Fibroblast of skin of abdomen (primary cell): ENCODE results near the gene MICA.
"Not testable (repeated sequence)": the region's sequence is repeated elsewhere in the genome, so short reads cannot be mapped to it uniquely, and the experiment has no call there.

ENCODE experiments used
- DNase-seq: peaks from one replicate; pipeline ENCODE4 v3.0.0-alpha.2; 2013

MICA gene

DNA sequence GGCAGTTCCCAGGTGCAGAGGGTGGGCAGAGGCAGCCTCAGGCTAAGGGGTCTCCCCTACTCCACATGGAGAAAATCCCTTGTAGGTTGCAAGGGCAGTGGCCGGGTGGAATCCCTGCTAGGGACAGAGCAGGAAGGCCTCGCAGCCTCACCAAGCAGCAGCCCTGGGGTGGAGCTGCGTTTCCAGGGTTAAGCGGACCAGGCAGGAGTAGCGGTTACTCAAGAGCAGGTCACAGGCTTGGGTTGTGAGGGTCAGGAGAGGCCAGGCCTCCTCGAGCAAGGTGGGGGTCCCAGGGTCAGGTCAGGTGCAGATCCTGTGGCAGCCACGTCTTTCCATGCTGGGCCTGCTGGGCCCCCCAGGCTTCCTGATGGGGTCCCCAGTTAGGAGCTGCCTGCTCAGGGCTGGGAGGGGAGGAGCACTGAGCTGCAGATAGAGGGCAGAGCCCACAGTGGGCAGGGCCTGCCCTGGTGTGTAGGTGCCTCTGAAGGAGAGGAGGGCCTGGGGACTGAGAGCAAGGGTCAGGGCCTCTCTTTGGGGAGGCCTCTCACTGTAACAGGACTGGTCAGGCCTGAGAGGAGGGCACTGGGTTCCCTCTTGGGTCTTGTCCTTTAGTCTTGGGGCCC, 10.9 kb downstream of the MICA start:
- not testable (repeated sequence) for DNase-seq

DNA sequence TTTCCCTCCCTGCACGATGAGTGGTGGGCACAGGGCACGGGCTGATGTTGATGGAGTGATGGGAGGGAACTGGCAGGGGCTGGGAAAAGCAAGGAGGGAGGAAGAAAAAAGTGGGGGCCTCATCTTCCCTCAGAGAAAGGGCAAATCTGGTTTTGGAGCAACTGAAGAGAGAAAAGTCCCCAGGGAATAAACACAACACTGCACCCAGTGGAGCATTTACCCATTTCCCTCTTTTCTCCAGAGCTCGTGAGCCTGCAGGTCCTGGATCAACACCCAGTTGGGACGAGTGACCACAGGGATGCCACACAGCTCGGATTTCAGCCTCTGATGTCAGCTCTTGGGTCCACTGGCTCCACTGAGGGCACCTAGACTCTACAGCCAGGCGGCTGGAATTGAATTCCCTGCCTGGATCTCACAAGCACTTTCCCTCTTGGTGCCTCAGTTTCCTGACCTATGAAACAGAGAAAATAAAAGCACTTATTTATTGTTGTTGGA, 11.4 kb downstream of the MICA start:
- DNase-seq: no peak

- no peak for DNase-seq
Measured at GRCh38 chr6:31416394-31417014, 13.1 kb downstream of the MICA start.

DNA sequence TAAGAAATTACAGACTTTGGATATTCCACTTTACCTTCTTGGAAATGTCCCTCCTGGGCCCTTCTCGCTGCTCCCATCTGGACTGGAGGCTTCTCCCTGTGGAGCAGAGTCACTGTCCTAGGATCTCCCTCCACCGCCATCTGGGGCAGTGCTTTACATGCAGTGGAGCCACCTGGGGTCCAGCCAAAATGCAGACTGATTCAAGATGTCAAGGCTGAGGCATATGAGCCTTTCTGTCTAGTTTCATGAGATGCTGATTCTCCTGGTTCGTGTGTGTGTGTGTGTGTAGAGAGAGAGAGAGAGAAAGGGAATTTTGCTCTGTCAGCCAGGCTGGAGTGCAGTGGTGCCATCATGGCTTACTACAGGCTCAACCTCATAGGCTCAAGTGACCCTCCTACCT, 14.9 kb downstream of the MICA start:
- no peak for DNase-seq

- no peak for DNase-seq
Measured at GRCh38 chr6:31419842-31420241, 16.4 kb downstream of the MICA start.

- no peak for DNase-seq
Measured at GRCh38 chr6:31420546-31420945, 17.2 kb downstream of the MICA start.

- DNase-seq: no peak
Measured at GRCh38 chr6:31422587-31422986, 19.2 kb downstream of the MICA start.

DNA sequence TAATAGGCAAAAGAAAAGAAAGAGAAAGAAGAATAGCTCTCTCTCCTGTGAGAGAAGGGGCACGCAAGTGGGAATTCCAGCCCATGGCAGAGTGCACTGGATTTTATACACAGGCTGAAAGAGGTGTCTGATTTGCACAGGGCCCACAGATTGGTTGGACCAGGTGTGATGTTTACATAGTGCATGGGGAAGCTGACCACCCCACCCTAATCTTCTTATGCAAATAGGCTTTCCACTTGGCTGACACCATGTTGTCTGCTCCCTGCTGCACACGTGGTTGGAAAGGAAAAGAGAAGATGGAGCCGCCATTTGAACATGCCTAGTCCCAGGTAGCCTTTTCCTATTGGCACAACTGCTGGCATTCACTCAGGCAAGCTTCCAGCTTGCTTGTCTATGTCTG, 20.2 kb downstream of the MICA start:
- DNase-seq: no peak

DNA sequence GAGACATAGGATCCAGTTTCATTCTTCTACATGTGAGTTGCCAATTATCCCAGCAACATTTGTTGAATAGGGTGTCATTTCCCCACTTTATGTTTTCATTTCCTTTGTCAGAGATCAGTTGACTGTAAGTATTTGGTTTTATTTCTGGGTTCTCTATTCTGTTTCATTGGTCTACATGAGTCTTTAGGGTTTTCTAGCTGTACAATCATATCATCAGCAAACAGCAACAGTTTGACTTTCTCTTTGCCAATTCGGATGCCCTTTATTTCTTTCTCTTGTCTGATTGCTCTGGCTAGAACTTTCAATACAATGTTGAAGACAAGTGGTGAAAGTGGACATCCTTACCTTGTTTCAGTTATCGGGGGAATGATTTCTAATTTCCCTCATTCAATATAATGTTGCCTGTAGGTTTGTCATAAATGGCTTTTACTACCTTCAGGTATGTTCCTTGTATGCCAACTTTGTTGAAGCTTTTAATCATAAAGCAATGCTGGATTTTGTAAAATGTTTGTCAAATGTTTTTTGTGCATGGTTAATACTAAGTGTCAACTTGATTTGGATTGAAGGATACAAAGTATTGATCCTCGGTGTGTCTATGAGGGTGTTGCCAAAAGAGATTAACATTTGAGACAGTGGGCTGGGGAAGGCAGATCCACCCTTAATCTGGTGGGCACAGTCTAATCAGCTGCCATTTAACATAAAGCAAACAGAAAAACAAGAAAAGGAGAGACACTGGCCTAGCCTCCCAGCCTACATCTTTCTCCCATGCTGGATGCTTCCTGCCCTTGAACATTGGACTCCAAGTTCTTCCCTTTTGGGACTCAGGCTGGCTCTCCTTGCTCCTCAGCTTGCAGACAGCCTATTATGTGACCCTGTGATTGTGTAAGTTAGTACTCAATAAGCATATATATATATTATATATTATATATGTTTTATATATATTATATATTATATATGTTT, 23.3 kb downstream of the MICA start:
- DNase-seq: no peak

GRCh38 chr6:31430449-31430848, 27.1 kb downstream of the MICA start:
- no peak for DNase-seq

DNA sequence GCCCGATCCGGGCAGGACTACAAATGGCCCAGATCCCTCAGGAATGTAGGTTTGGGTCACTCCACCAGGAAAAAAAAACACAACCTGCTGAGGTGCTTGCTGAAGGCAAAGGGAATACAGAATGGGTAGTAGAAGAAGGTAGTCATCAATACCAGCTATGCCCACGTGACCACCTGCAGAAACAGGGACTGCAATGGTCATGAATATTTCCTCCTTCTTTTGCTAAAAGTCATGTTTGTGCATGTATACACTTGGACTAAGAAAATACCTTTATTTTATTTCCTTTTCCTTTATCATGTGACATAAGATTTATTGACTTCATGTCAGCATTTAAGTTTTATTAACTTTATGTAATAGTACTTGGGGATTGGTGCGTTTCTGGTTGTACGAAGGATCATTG, 31.7 kb downstream of the MICA start:
- DNase-seq: not testable (repeated sequence)

GRCh38 chr6:31438222-31438621, 34.8 kb downstream of the MICA start:
- no peak for DNase-seq

GRCh38 chr6:31438677-31439076, 35.3 kb downstream of the MICA start:
- DNase-seq: no peak

DNA sequence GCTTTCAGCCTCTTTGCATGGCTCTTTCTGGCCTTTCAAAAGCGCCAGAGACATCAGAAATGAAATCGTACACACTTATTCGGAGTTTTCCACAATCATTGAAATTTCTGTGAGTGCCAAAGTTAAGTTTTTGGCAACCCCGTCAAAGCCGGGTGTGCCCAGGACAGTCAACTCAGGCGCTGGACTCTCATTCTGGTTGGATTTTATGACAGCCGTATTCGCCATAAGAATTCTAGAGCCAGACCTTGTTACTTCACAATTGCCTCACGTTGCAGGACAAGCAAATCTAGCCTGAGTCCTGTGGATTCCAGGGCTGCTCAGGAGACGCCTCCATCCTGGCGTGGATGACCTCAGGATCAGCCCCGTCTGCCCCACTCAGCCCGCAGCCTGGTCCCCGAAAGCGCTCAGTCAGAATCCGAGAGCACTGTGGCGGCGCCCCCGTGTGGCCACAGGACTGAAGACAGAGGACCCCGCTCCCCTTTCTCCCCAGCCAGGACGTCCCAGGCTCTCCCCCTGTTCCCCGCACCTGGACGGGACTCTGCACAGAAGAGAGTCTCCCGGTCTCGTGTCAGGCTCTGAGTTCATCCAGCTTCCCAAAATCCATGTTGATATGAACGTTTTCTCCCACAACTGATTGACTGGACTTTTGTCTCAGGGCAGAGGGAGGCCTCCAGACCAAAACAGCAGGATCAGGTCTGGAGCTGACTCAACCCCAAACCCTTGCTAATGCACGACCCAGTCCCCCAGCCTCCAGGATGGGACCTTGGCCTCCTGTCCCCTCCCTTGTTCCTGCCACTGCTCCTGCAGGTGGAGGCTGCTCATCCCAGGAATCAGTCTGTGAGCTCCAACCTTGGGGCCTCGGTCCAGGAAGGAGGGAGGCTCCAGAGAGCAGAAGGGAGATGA, 38.2 kb downstream of the MICA start:
- DNase-seq: peak; percentile 59

- DNase-seq: peak; percentile 37
Measured at GRCh38 chr6:31446481-31446880, 43.1 kb downstream of the MICA start.

GRCh38 chr6:31446999-31447789, 43.8 kb downstream of the MICA start:
- not testable (repeated sequence) for DNase-seq

DNA sequence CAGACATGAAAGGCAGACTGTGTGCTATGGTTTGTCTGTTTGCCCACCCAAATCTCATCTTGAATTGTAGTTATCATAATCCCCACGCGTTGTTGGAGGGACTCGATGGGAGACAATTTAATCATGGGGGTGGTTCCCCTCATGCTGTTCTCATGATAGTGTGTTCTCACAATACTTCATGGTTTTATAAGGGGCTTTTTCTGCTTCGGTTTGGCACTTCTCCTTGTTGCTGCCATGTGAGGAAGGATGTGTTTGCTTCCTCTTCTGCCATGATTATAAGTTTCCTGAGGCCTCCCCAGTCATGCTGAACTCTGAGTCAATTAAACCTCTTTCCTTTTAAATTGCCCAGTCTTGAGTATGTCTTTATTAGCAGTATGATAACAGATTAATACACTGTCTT, 47.4 kb downstream of the MICA start:
- DNase-seq: no peak

DNA sequence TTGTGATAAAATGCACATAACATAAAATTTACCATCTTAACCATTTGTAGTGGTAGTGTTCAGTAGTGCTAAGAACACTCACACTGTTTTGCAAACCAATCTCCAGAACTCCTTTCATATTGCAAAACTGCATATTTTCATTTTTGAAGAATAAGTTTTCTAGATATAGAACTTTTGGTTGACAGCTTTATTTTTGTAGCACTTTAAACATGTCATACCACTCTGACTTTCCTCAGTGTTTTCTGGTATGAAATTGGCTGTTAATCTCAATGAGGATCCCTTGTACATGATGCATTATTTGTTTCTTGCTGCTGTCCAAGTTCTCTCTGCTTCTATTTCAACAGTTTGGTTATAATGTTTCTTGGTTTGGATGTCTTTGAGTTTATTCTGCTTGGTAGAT, 49.5 kb downstream of the MICA start:
- DNase-seq: no peak

DNA sequence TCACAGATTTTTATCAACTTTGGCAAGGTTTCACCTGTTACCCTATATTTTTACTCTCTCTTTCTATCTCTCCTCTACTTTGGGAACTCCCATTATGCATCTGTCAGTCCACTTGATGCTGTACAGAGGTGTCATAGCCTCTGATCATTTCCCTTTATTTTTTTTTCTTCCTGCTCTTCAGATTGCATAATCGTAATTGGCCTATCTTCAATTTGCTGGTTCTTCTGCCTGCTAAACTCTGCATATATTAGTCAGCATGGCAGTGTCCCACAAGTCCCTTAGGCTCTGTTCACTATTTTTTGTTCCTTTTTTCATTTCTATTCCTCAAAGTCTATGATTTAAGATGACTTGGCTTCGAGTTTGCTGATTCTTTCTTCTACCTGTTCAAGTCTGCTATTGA, 49.9 kb downstream of the MICA start:
- no peak for DNase-seq

DNA sequence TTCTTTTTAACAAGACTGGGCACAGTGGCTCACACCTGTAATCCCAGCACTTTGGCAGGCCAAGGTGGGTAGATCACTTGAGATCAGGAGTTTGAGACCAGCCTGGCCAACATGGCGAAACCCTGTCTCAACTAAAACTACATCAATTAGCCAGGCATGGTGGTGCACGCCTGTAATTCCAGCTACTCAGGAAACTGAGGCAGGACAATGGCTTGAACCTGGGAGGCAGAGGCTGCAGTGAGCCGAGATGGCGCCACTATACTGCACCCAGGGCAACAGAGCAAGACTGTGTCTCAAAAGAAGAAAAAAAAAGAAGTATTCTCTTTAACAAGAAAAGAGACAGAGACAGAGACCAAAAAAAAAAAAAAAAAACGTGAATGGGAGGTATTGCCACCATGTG, 56.5 kb downstream of the MICA start:
- DNase-seq: not testable (repeated sequence)

DNA sequence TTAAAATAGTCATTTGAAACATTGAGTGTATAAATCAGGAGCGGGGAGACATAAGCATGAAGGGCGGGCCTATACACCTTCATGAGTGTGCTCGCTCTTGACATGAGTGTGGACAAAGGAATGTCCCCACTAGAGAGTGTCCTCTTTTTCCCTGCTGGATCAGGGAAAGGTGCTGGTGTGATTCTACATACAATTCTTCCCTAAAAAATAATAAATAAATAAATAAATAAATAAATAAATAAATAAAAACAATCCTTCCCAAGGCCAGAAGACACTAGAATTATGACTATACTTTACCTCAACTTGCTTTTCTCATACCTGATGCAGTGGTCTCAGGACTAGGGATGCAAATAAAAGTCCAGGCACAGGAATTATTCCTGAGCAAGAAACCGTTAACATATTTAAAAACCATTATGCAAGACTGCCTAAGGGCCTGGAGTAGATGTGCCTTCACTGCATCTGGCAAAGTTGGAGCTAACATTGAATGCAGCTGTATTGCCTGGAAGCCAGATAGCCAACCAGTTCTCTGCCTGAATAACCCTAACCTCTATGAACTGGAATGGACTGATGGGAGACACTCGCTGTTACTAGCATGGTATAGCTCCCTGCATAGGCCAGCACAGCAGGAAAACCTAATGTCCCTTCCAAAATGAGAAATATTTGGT, 57.1 kb downstream of the MICA start:
- DNase-seq: no peak
